Neural progenitor cell (in vitro differentiated cells): ENCODE measurements around the gene MAP3K7CL. TPM values are rescaled to one million over a fixed set of nuclear protein-coding genes. Genes with fewer than 3 reads are reported as not detected.

ENCODE experiments used
- DNase-seq: peaks from one replicate; pipeline ENCODE4 v3.0.0-alpha.2; 2016; ENCODE audit warnings: low spot score
- H2AFZ ChIP-seq: fragments of 200-600 bp; sonication (generic); replicated peaks from 2 replicates; pipeline ENCODE4 v1.6.1; 2016; ENCODE audit warnings: antibody characterized with exemption
- H3F3A ChIP-seq: fragments of 200-600 bp; sonication (generic); 2 replicates; pipeline ENCODE4 v1.6.1; 2016; ENCODE audit warnings: antibody characterized with exemption, low read depth
- H3K27ac ChIP-seq: fragments of 200-600 bp; sonication (generic); 2 replicates; pipeline ENCODE4 v1.5.1; 2016; ENCODE audit warnings: mild to moderate bottlenecking
- H3K27me3 ChIP-seq: fragments of 200-600 bp; sonication (generic); 2 replicates; pipeline ENCODE4 v1.6.1; 2016; ENCODE audit warnings: mild to moderate bottlenecking, moderate library complexity
- H3K36me3 ChIP-seq: fragments of 200-600 bp; sonication (generic); 2 replicates; pipeline ENCODE4 v1.5.1; 2016
- H3K4me1 ChIP-seq: fragments of 200-600 bp; sonication (generic); 2 replicates; pipeline ENCODE4 v1.6.1; 2016; ENCODE audit warnings: mixed run types
- H3K4me2 ChIP-seq: fragments of 200-600 bp; sonication (generic); 2 replicates; pipeline ENCODE4 v1.6.1; 2016
- H3K4me3 ChIP-seq: fragments of 200-600 bp; sonication (generic); 2 replicates; pipeline ENCODE4 v1.5.1; 2016
- H3K79me2 ChIP-seq: fragments of 200-600 bp; sonication (generic); 2 replicates; pipeline ENCODE4 v1.6.1; 2016; ENCODE audit warnings: low read depth
- H3K9ac ChIP-seq: fragments of 200-600 bp; sonication (generic); 2 replicates; pipeline ENCODE4 v1.6.1; 2016
- H3K9me3 ChIP-seq: fragments of 200-600 bp; sonication (generic); 2 replicates; pipeline ENCODE4 v1.5.1; 2016; ENCODE audit warnings: low read depth
- H4K20me1 ChIP-seq: fragments of 200-600 bp; sonication (generic); 2 replicates; pipeline ENCODE4 v1.6.1; 2016; ENCODE audit warnings: low read depth
- H3K27ac Mint-ChIP-seq: 3 replicates; pipeline ENCODE4 v1.8.0; 2021; ENCODE audit warnings: mixed read lengths
- H3K27me3 Mint-ChIP-seq: 2 replicates; pipeline ENCODE4 v1.8.0; 2022; ENCODE audit warnings: low read depth, mild to moderate bottlenecking, inconsistent platforms, moderate library complexity, mixed read lengths; ENCODE audit not compliant: insufficient read depth
- H3K36me3 Mint-ChIP-seq: 3 replicates; pipeline ENCODE4 v1.8.0; 2021; ENCODE audit warnings: mixed read lengths
- H3K4me1 Mint-ChIP-seq: 3 replicates; pipeline ENCODE4 v1.8.0; 2021; ENCODE audit warnings: mixed read lengths
- H3K4me3 Mint-ChIP-seq: 3 replicates; pipeline ENCODE4 v1.8.0; 2021; ENCODE audit warnings: mild to moderate bottlenecking, moderate library complexity, mixed read lengths
- H3K9me3 Mint-ChIP-seq: 3 replicates; pipeline ENCODE4 v1.8.0; 2020; ENCODE audit warnings: mixed read lengths
- EZH2 ChIP-seq: fragments of 200-600 bp; sonication (generic); IDR thresholded peaks from 2 replicates; pipeline ENCODE4 v1.6.1; 2017; ENCODE audit warnings: antibody characterized with exemption, mild to moderate bottlenecking, moderate library complexity
- EZH2phosphoT487 ChIP-seq: fragments of 200-600 bp; sonication (generic); IDR thresholded peaks from 2 replicates; pipeline ENCODE4 v1.6.1; 2017; ENCODE audit warnings: antibody characterized with exemption
- total RNA-seq: library from RNA; depleted of rRNA; stranded (reverse); fragments of >200 nt; gene quantifications from 2 replicates; pipeline ENCODE4 v1.2.3, GENCODE V29; 2015; ENCODE audit warnings: low replicate concordance
- TF ChIP-seq, protein P1 (sequence below): fragments of 200-600 bp; sonication (generic); IDR thresholded peaks from 2 replicates; pipeline ENCODE4 v1.5.1; 2017; ENCODE audit warnings: antibody characterized with exemption, mild to moderate bottlenecking

MAP3K7CL gene
- total RNA-seq, 1 donor from 2014 or later = not detected

- H3F3A ChIP-seq = no peaks in the 10 kb centered on the region
- no peak overlapping the region for H3K27ac ChIP-seq
- H3K27me3 ChIP-seq = peaks cover 3% of the 10 kb centered on the region
- no peak overlapping the region for H3K9ac ChIP-seq
- H3K4me1 ChIP-seq = no peaks in the 10 kb centered on the region
- Mint-ChIP-seq H3K4me3 (no peak overlapping the region), H3K27me3 (peaks cover 2% of the 10 kb centered on the region), H3K4me1 (no peaks in the 10 kb centered on the region), H3K27ac (no peak overlapping the region), H3K36me3 (no peaks in the 10 kb centered on the region), H3K9me3 (no peaks in the 10 kb centered on the region)
- no peaks in the 10 kb centered on the region for H3K79me2 ChIP-seq
- no peak overlapping the region for H3K4me3 ChIP-seq
- no peak for DNase-seq
- no peaks in the 10 kb centered on the region for H3K9me3 ChIP-seq
- no peaks in the 10 kb centered on the region for H3K36me3 ChIP-seq
- no peak for TF ChIP-seq EZH2
- TF ChIP-seq, protein P1, sequence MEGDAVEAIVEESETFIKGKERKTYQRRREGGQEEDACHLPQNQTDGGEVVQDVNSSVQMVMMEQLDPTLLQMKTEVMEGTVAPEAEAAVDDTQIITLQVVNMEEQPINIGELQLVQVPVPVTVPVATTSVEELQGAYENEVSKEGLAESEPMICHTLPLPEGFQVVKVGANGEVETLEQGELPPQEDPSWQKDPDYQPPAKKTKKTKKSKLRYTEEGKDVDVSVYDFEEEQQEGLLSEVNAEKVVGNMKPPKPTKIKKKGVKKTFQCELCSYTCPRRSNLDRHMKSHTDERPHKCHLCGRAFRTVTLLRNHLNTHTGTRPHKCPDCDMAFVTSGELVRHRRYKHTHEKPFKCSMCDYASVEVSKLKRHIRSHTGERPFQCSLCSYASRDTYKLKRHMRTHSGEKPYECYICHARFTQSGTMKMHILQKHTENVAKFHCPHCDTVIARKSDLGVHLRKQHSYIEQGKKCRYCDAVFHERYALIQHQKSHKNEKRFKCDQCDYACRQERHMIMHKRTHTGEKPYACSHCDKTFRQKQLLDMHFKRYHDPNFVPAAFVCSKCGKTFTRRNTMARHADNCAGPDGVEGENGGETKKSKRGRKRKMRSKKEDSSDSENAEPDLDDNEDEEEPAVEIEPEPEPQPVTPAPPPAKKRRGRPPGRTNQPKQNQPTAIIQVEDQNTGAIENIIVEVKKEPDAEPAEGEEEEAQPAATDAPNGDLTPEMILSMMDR = no peak
- H2AFZ ChIP-seq = no peak overlapping the region
- H3K4me2 ChIP-seq = no peak overlapping the region
- H4K20me1 ChIP-seq = no peaks in the 10 kb centered on the region
Measured at GRCh38 chr21:29149808-29150425, 19.5 kb downstream of the MAP3K7CL start.

- no peaks in the 10 kb centered on the region for H3K36me3 ChIP-seq
- H3K27me3 ChIP-seq = peaks cover 18% of the 10 kb centered on the region
- Mint-ChIP-seq H3K9me3 (no peaks in the 10 kb centered on the region), H3K27ac (no peak overlapping the region), H3K4me1 (no peaks in the 10 kb centered on the region), H3K36me3 (no peaks in the 10 kb centered on the region), H3K27me3 (peaks cover 2% of the 10 kb centered on the region), H3K4me3 (no peak overlapping the region)
- no peaks in the 10 kb centered on the region for H3F3A ChIP-seq
- no peak for DNase-seq
- no peak overlapping the region for H2AFZ ChIP-seq
- TF ChIP-seq, protein P1 = no peak
- TF ChIP-seq EZH2phosphoT487 = no peak
- TF ChIP-seq EZH2 = no peak
- H3K4me2 ChIP-seq = no peak overlapping the region
- no peaks in the 10 kb centered on the region for H4K20me1 ChIP-seq
- no peaks in the 10 kb centered on the region for H3K9me3 ChIP-seq
- no peaks in the 10 kb centered on the region for H3K4me1 ChIP-seq
- no peak overlapping the region for H3K27ac ChIP-seq
- no peak overlapping the region for H3K4me3 ChIP-seq
- no peak overlapping the region for H3K9ac ChIP-seq
- H3K79me2 ChIP-seq = no peaks in the 10 kb centered on the region
Measured at GRCh38 chr21:29151931-29152330, 21.5 kb downstream of the MAP3K7CL start.

DNA sequence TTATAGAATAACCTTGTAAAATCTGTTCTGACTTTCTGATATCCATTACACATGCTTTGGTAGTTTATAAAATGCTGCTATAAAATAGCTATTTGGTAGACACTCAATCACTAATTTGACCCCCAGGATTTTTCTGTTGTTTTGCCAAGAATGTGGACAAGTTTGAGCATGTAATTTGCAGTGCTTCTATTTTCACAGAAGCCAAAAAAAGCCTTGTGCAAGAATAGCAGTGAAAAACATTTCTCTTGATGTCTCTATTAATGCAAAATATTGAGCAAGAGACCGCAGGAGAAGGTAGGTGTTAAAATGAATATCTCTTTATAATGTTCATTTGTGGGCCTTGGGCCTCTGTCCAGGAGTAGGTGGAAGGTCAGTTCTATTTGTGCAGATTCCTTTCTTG is 22.5 kb downstream of the MAP3K7CL start:
- no peak for DNase-seq
- Mint-ChIP-seq H3K9me3 (no peaks in the 10 kb centered on the region), H3K4me1 (no peaks in the 10 kb centered on the region), H3K27me3 (peaks cover 2% of the 10 kb centered on the region), H3K27ac (no peak overlapping the region), H3K36me3 (no peaks in the 10 kb centered on the region), H3K4me3 (no peak overlapping the region)
- Histone ChIP-seq H4K20me1 (no peaks in the 10 kb centered on the region), H3K27me3 (peaks cover 18% of the 10 kb centered on the region), H3K9me3 (no peaks in the 10 kb centered on the region), H3K4me3 (no peak overlapping the region), H3K36me3 (no peaks in the 10 kb centered on the region), H3F3A (no peaks in the 10 kb centered on the region), H3K4me1 (no peaks in the 10 kb centered on the region), H2AFZ (no peak overlapping the region), H3K9ac (no peak overlapping the region), H3K79me2 (no peaks in the 10 kb centered on the region), H3K4me2 (no peak overlapping the region), H3K27ac (no peak overlapping the region)
- TF ChIP-seq EZH2 (no peak), EZH2phosphoT487 (no peak)
- TF ChIP-seq, protein P1 = no peak
